ENCODE data around the gene ACOT4.
"Not testable (repeated sequence)": the region's sequence is repeated elsewhere in the genome, so short reads cannot be mapped to it uniquely, and the experiment has no call there.

DNA sequence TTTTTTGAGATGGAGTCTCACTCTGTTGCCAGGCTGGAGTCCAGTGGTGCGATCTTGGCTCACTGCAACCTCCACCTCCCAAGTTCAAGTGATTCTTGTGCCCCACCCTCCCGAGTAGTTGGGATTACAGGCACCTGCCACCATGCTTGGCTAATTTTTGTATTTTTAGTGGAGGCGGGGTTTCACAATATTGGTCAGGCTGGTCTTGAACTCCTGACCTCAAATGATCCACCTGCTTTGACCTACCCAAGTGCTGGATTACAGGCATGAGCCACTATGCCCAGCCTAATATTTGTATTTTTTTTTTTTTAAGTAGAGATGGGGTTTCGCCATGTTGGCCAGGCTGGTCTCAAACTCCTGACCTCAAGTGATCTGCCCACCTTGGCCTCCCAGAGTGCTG, 17.9 kb upstream of the ACOT4 start:
- TF ChIP-seq, protein P1, sequence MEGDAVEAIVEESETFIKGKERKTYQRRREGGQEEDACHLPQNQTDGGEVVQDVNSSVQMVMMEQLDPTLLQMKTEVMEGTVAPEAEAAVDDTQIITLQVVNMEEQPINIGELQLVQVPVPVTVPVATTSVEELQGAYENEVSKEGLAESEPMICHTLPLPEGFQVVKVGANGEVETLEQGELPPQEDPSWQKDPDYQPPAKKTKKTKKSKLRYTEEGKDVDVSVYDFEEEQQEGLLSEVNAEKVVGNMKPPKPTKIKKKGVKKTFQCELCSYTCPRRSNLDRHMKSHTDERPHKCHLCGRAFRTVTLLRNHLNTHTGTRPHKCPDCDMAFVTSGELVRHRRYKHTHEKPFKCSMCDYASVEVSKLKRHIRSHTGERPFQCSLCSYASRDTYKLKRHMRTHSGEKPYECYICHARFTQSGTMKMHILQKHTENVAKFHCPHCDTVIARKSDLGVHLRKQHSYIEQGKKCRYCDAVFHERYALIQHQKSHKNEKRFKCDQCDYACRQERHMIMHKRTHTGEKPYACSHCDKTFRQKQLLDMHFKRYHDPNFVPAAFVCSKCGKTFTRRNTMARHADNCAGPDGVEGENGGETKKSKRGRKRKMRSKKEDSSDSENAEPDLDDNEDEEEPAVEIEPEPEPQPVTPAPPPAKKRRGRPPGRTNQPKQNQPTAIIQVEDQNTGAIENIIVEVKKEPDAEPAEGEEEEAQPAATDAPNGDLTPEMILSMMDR (IDR thresholded peaks at IDR 0.05 in 8 of 11, conservative IDR thresholded peaks at IDR 0.05 in 3 of 11), result not testable (repeated sequence)
- TF ChIP-seq POLR2A (IDR thresholded peaks at IDR 0.05), result not testable (repeated sequence)
